Aorta (tissue), 5 donors: ENCODE results near the gene SGTA. TPM values are rescaled to one million over a fixed set of nuclear protein-coding genes. Genes with fewer than 3 reads are reported as not detected.

ENCODE experiments used
- ATAC-seq: fragments of 200-7000 bp; cut with Tn5 transposase; one replicate; pipeline ENCODE4 v1.9.1; 2022; ENCODE audit warnings: moderate library complexity; ENCODE audit not compliant: low FRiP score
- DNase-seq, 2 donors: peaks; one replicate each; pipeline ENCODE4 v3.0.0-alpha.2; 2020
- H3K27ac ChIP-seq, 2 donors: one replicate each; pipeline ENCODE4 v1.5.1; 2013; ENCODE audit warnings: low read length in 2 of 2, mild to moderate bottlenecking in 2 of 2, moderate library complexity in 2 of 2, control low read depth in 1 of 2, inconsistent platforms in 1 of 2, low read depth in 1 of 2
- H3K27me3 ChIP-seq, 2 donors: one replicate each; pipeline ENCODE4 v1.6.1; 2013; ENCODE audit warnings: control low read depth in 1 of 2, low read length in 1 of 2, mild to moderate bottlenecking in 1 of 2, moderate library complexity in 1 of 2; ENCODE audit not compliant: insufficient read depth in 2 of 2, control insufficient read depth in 1 of 2
- H3K36me3 ChIP-seq, 2 donors: one replicate each; pipeline ENCODE4 v1.6.1; 2013; ENCODE audit warnings: control low read depth in 1 of 2, low read length in 1 of 2, mild to moderate bottlenecking in 1 of 2; ENCODE audit not compliant: insufficient read depth in 2 of 2, control insufficient read depth in 1 of 2
- H3K4me1 ChIP-seq, 2 donors: one replicate each; pipeline ENCODE4 v1.6.1; 2013; ENCODE audit warnings: low read length in 2 of 2, control low read depth in 1 of 2, mild to moderate bottlenecking in 1 of 2, moderate library complexity in 1 of 2; ENCODE audit not compliant: insufficient read depth in 2 of 2, control insufficient read depth in 1 of 2
- H3K4me3 ChIP-seq, 2 donors: one replicate each; pipeline ENCODE4 v1.5.1; 2013; ENCODE audit warnings: low read length in 2 of 2, control low read depth in 1 of 2, mild to moderate bottlenecking in 1 of 2
- H3K9me3 ChIP-seq: one replicate; pipeline ENCODE4 v1.6.1; 2013; ENCODE audit warnings: mild to moderate bottlenecking, low read length; ENCODE audit not compliant: control insufficient read depth
- WGBS, 2 donors: extraction: QIAGEN DNeasy Blood & Tissue Kit; methylation state at CpG; one replicate each; pipeline ENCODE4 v1.1.7; 2013; 5-methylcytosine and 5-hydroxymethylcytosine counted together
- intact Hi-C, 2 donors: fragments of 100-400 bp; cut with DNase I; formaldehyde crosslinking; loops; one replicate each; pipeline versions ENCODE4 v1.14.2 to v1.15.0; 2022
- polyA plus RNA-seq, 2 donors: library from polyadenylated mRNA; stranded (reverse); fragments of 200-250 nt; gene quantifications; one replicate each; pipeline ENCODE4 v1.2.3, GENCODE V29; 2013
- total RNA-seq, 2 donors: library from RNA; stranded (reverse); fragmentation: NEBNext Ultra II Directional; extraction: Animal tissue kit (Norgen Biotek cat#: 25700); gene quantifications; one replicate each; pipeline ENCODE4 v1.2.1, GENCODE V29; 2021
- donor health status: healthy with polysubstance abuse.
- donor health status: Bipolar disorder and iron deficiency.
- donor health status: DM: no; HTN: no; CAD: no.
- donor health status: DM: no; HTN: no; CAD: no.
- donor health status: DM: yes; HTN: yes; CAD: no.

Gene SGTA
- total and polyA plus RNA-seq, 4 donors = 30.6 to 55.1 (median 32.2) TPM

DNA sequence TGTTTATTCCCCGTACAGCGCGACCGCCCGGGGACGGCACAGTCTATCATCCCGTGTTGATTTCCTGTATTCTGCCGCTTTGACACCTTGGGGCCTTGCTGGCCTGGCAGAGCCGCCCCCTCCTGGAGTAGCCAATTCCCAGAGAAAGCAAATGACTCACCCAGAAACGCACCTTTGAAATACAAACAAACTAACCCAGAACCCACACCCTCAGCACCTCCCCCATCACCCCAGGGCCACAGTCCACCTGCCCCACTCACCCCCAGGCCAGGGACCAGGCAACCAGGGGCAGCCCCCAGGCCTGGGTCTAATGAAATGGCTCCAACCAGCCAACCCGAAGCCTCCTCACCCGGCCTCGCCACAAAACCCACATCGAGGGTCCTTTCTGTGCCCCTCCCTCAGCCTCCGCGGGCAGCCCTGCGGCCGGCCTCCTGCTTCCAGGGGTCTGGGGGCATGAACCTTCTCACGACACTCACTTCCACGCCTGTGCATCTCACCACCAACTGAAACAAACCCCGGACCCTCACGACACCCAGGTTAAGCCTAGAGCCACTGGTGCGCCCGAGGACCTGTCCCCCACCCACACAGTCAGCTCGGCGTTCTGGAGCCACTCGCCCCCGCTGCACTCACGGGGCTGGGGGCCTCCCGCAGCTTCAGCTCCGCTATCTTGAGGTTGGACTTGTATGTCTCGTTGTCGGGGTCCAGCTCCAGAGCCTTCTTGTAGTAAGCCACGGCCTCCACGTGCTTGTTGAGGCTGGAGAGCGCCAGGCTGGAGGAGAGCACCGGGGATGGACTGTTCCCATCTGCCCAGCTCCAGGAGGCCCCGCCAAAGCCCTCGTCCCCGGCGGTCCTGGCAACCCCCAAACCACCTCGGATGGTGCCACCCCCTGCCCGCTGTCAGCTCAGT lies 20.9 kb downstream of the SGTA start:
- Histone ChIP-seq H3K4me3 (no peak overlapping the region), H3K36me3 (peaks cover 0 to 2% of the 10 kb centered on the region in 2 donors), H3K27me3 (no peaks in the 10 kb centered on the region), H3K9me3 (no peaks in the 10 kb centered on the region), H3K27ac (no peak overlapping the region), H3K4me1 (no peaks in the 10 kb centered on the region)
- intact Hi-C loops = no loop called here
- WGBS, 2 donors = 93 to 94% methylated on average over 41 to 43 of the region's 43 CpGs
- DNase-seq (no peak), ATAC-seq (no peak)

- H3K9me3 ChIP-seq = no peaks in the 10 kb centered on the region
- H3K27ac ChIP-seq = no peak overlapping the region
- no peaks in the 10 kb centered on the region for H3K4me1 ChIP-seq
- no peaks in the 10 kb centered on the region for H3K27me3 ChIP-seq
- DNase-seq (no peak), ATAC-seq (no peak)
- 90 to 92% methylated on average over 16 of the region's 16 CpGs for WGBS, 2 donors
- no peak overlapping the region for H3K4me3 ChIP-seq
- intact Hi-C loops = no loop called here
- H3K36me3 ChIP-seq = peaks cover 0 to 2% of the 10 kb centered on the region in 2 donors
Observed at GRCh38 chr19:2761309-2761677, 21.8 kb downstream of the SGTA start.

- no peaks in the 10 kb centered on the region for H3K9me3 ChIP-seq
- WGBS, 2 donors = 89 to 92% methylated on average over 7 of the region's 7 CpGs
- no peaks in the 10 kb centered on the region for H3K4me1 ChIP-seq
- H3K27ac ChIP-seq = no peak overlapping the region
- H3K27me3 ChIP-seq = no peaks in the 10 kb centered on the region
- H3K36me3 ChIP-seq = peaks cover 0 to 3% of the 10 kb centered on the region in 2 donors
- intact Hi-C loops = no loop called here
- no peak for DNase-seq
- H3K4me3 ChIP-seq = no peak overlapping the region
- no peak for ATAC-seq
Observed at GRCh38 chr19:2759965-2760364, 23.1 kb downstream of the SGTA start.

- Histone ChIP-seq H3K36me3 (peaks cover 0 to 3% of the 10 kb centered on the region in 2 donors), H3K4me1 (no peaks in the 10 kb centered on the region), H3K9me3 (no peaks in the 10 kb centered on the region), H3K4me3 (no peak overlapping the region), H3K27me3 (no peaks in the 10 kb centered on the region), H3K27ac (no peak overlapping the region)
- DNase-seq (no peak), ATAC-seq (no peak)
- intact Hi-C loops = no loop called here
- 94 to 95% methylated on average over 17 of the region's 17 CpGs for WGBS, 2 donors
Observed at GRCh38 chr19:2759362-2759761, 23.7 kb downstream of the SGTA start.

- Histone ChIP-seq H3K27me3 (no peaks in the 10 kb centered on the region), H3K27ac (no peak overlapping the region), H3K4me1 (no peaks in the 10 kb centered on the region), H3K36me3 (peaks cover 0 to 3% of the 10 kb centered on the region in 2 donors), H3K9me3 (no peaks in the 10 kb centered on the region), H3K4me3 (no peak overlapping the region)
- intact Hi-C loops = no loop called here
- DNase-seq = no peak
- WGBS, 2 donors = 89 to 92% methylated on average over 17 of the region's 17 CpGs
- ATAC-seq = no peak
Observed at GRCh38 chr19:2758601-2759313, 24.3 kb downstream of the SGTA start.

DNA sequence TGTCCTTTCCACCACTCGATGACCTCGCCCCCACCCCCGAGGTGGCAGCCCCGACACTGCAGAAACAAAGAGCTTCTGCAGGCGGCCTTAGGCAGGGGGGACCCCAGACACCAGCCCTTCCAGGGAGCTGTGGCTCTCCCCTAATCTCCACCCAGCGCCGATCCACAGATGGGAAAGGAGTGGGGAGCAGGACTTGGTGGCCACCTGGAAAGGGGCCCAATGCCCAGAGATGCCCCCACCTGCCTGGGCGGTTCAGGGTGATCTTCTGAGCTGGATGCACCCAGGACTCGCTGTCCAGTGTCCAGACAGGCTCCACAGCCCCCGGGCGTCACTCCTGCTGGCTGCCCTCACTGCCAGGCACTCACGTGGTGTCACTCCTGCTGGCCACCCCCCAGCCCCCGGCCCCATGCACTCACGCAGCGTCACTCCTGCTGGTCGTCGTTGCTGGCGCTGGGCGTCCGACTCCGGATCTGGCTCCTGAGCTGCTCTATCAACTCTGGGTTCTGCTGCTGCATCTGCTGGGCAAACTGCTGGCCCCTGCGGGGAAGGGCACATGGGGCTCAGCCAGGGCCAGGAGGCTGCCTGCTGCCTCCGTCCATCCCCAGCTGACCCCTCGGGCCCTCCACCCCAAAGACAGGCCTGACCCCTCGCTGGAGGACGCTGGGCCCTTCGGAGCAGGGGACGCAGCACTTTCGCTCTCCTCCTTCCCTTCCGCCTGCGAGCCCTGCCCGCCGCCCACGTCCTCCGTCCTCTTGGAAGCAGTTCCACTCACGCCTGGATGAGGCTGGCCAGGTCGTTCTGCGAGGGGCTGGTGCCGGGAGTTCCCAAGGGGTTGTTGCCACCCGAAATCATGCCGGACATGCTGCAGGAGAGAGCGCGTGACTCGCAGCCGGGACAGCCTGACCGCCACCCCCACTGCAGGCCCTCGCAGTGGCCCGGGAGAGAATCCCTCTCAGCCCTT lies 25.9 kb downstream of the SGTA start:
- peaks cover 0 to 1% of the 10 kb centered on the region in 2 donors for H3K36me3 ChIP-seq

DNA sequence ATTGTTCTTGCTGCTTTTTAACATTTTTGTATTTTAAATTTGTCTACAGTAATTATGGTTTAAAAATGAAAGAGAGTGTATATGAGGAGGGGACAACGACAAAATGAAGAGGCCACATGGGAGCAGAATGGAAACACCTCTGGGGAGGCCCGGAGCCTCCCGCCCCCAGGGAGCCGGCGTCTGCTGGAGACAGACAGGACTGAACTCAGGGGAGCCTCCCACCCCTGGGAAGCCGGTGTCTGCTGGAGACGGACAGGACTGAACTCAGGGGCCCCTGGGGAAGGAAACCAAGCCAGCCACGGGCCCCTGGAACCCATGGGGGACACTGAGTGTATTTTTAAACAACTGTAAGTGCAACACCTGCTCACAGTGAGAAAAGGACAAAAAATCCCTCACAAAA lies 26.6 kb downstream of the SGTA start:
- 74 to 82% methylated on average over 8 of the region's 8 CpGs for WGBS, 2 donors
- Histone ChIP-seq H3K9me3 (no peaks in the 10 kb centered on the region), H3K4me1 (no peaks in the 10 kb centered on the region), H3K27me3 (no peaks in the 10 kb centered on the region), H3K36me3 (peaks cover 0 to 1% of the 10 kb centered on the region in 2 donors), H3K27ac (no peak overlapping the region), H3K4me3 (no peak overlapping the region)
- DNase-seq = no peak
- no peak for ATAC-seq
- intact Hi-C loops = no loop called here

More for the DNA sequence above, 25.9 kb downstream of the SGTA start:
- intact Hi-C loops = no loop called here
- no peak for ATAC-seq
- Histone ChIP-seq H3K27me3 (no peaks in the 10 kb centered on the region), H3K4me3 (no peak overlapping the region), H3K4me1 (no peaks in the 10 kb centered on the region), H3K9me3 (no peaks in the 10 kb centered on the region), H3K27ac (no peak overlapping the region)
- DNase-seq = no peak
- 93 to 94% methylated on average over 48 of the region's 48 CpGs for WGBS, 2 donors

DNA sequence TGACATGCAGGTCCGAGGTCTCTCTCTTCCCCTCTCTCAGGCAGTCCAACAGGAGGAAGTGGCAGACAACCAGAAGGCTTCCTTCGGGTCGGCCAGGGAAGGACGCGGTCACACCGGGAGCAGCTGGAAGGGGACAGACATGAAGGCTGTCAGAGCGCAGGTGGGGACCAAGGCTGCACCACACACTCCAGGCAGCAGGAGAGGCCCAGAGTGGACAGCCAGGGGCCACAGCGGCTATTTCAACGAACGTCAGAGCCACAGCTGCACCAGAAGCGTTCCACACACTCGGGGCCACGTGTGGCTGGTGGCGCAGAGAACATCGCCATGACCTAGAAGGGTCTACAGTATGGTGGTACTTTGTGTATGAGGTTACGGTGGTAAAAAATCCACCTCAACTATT lies 27.3 kb downstream of the SGTA start:
- WGBS, 2 donors = 93 to 94% methylated on average over 16 of the region's 16 CpGs
- intact Hi-C loops = no loop called here
- H3K36me3 ChIP-seq = peaks cover 0 to 1% of the 10 kb centered on the region in 2 donors

More for the DNA sequence above, 27.3 kb downstream of the SGTA start:
- H3K9me3 ChIP-seq = no peaks in the 10 kb centered on the region
- no peaks in the 10 kb centered on the region for H3K27me3 ChIP-seq
- ATAC-seq (no peak), DNase-seq (no peak)
- no peak overlapping the region for H3K27ac ChIP-seq
- no peaks in the 10 kb centered on the region for H3K4me1 ChIP-seq
- H3K4me3 ChIP-seq = no peak overlapping the region
